NCI-H774 (cell line): ENCODE results near the gene HNRNPUL2.
A peak's percentile ranks its signal among the peaks of the same experiment; 100 is the strongest.

Experiments used
- DNase-seq: peaks from one replicate; lab custom pipeline; 2025; lab: John Stamatoyannopoulos, UW

Gene HNRNPUL2

DNA sequence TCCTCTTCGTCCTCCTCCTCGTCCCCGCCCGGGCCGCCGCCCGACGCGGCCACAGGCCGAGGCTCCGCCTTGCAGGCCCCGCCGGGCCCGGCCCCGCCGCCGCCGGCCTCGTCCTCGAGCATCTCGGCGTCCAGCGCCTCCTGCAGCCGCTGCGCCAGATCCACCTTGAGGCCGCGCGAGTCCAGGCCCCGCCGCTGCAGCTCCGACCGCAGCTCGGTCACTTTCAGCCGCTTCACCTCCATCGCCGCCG is 417 bp downstream of the HNRNPUL2 start:
- no peak for DNase-seq

GRCh38 chr11:62726156-62726914 is 922 bp downstream of the HNRNPUL2 start:
- DNase-seq = no peak

GRCh38 chr11:62725646-62726045 is 1.6 kb downstream of the HNRNPUL2 start:
- no peak for DNase-seq

DNA sequence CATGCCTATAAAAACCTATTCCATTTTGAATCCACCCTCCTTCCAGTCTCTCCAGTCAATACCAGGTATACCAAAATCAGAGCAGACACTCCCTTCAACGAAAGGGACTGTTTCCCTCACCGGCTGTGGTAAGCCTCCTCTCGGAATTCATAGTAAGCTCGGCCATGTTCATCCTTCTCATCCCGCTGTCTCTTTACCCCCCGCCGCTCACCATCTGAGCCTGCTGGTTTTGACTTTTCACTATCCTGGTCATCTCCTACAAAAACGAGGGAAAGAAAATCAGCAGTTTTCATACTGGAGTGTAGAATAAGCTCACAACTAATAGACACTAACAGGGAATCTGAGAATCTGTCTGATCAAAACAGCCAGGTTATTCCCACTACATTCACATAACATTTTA is 3.1 kb downstream of the HNRNPUL2 start:
- no peak for DNase-seq

GRCh38 chr11:62721994-62722393 is 5.3 kb downstream of the HNRNPUL2 start:
- DNase-seq = no peak

GRCh38 chr11:62719302-62719978 is 7.8 kb downstream of the HNRNPUL2 start:
- no peak for DNase-seq

- DNase-seq = no peak
Observed at GRCh38 chr11:62716816-62717215, 10.4 kb downstream of the HNRNPUL2 start.

DNA sequence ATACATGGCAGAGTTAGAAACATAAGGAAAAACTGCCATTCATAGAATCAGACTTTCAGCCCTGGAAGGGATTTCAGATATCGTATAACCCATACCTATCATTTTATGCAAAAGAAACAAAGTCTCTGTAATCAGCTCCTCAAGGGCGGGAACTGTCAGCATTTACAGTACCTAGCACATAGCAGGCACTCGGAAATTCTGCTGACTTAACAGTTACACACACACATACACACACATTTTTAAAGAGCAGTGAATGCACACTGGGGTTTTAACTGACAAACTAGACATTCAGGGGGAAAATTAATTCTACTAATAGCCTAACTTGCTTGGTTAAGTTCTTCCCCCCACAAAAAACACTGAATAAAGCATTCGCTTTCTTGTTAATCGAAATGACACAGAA is 11.1 kb downstream of the HNRNPUL2 start:
- DNase-seq = no peak

GRCh38 chr11:62715150-62716130 is 11.8 kb downstream of the HNRNPUL2 start:
- DNase-seq = no peak

- no peak for DNase-seq
Observed at GRCh38 chr11:62713343-62713742, 13.9 kb downstream of the HNRNPUL2 start.

GRCh38 chr11:62712861-62713260 is 14.4 kb downstream of the HNRNPUL2 start:
- no peak for DNase-seq

GRCh38 chr11:62712276-62712812 is 14.9 kb downstream of the HNRNPUL2 start:
- no peak for DNase-seq

DNA sequence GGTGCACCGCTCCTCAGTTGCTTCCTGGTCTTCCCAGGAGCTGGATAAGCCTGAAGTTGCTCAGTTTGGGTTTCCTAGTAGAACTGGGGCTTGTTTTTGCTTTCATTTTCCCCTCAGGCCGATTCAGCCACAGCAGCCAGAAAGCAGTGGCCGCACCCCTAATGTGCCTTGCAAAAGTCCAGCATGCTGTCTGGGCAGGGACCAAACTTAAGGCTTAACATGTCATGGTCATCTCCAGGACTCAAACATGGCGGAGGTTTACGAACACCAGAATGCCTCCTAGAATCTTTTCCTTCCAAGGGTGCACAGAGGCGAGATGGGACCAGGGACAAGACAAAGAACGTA is 17.3 kb downstream of the HNRNPUL2 start:
- DNase-seq = no peak

- DNase-seq = peak; percentile 99
Observed at GRCh38 chr11:62709247-62710000, 17.8 kb downstream of the HNRNPUL2 start.

GRCh38 chr11:62708793-62709192 is 18.5 kb downstream of the HNRNPUL2 start:
- DNase-seq = peak; percentile 60

DNA sequence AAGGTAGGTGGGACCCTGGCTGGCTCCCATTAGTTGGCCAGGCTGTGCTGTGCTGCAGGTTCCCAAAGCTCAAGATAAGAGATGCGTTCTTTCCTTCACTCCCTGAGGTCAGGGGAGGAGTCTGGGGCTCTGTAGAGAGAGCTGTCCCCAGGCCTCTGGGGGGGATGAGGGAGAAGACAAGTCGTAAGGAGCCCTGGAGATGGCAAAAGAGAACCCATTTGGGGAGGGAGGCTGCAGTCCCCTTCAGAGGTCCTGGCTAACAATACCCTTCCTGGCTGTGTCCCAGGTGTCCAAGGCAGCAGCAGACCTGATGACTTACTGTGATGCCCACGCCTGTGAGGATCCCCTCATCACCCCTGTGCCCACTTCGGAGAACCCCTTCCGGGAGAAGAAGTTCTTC is 18.9 kb downstream of the HNRNPUL2 start:
- no peak for DNase-seq

- DNase-seq = no peak
Observed at GRCh38 chr11:62707277-62707861, 19.9 kb downstream of the HNRNPUL2 start, which contains the start of the genes BSCL2 and GNG3. Gene BSCL2 (minus strand): TSS chr11:62707424. CDS start chr11:62707195, 229 bp downstream. Gene GNG3 (plus strand): TSS chr11:62707676. CDS start chr11:62708296, 620 bp downstream.

GRCh38 chr11:62706850-62707247 is 20.4 kb downstream of the HNRNPUL2 start:
- DNase-seq = no peak

GRCh38 chr11:62705880-62706849 is 21.1 kb downstream of the HNRNPUL2 start:
- peak; percentile 95 for DNase-seq

DNA sequence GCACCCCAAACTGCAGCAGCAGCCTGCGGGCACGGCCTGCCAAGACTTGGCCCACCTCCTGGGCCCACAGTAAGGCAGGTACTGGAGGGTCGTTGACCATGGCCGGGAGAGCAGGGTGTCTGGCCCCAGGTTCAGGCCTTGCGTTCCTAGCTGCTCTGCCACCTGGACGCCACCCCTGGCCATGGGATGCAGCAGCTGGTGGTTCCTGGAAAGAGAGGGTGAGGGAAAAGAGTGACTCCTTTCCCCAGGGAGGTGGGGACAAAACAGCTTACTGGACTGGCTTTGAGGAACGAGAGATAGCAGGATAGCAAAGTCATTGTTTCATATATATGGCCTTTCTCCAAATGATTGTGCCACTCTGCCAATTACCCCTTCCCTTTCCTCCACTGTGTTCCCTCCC is 21.8 kb downstream of the HNRNPUL2 start:
- DNase-seq = no peak
